Liver (tissue), 3 donors: Measurements from ENCODE around the gene PRDM8.

Experiments used
- ATF3 ChIP-seq: IDR thresholded peaks from 2 replicates; pipeline ENCODE4 v1.6.1; 2016; ENCODE audit warnings: antibody characterized with exemption
- CTCF ChIP-seq: fragments of 150-350 bp; IDR thresholded peaks from 2 replicates; pipeline ENCODE4 v1.5.1; 2017; ENCODE audit warnings: improper control_type of control experiment, low read depth, low read length; ENCODE audit not compliant: missing input control
- FOXA2 ChIP-seq: IDR thresholded peaks from 2 replicates; pipeline ENCODE4 v1.6.1; 2016; ENCODE audit warnings: antibody characterized with exemption
- GABPA ChIP-seq, 2 donors: IDR thresholded peaks in 1 of 2; conservative IDR thresholded peaks in 1 of 2; 2 replicates each; pipeline ENCODE4 v1.6.1; 2016; ENCODE audit warnings: antibody characterized with exemption in 2 of 2, mild to moderate bottlenecking in 1 of 2, moderate library complexity in 1 of 2
- HNF4A ChIP-seq, 2 donors: conservative IDR thresholded peaks; 2 replicates each; pipeline ENCODE4 v1.6.1; 2016; ENCODE audit warnings: antibody characterized with exemption in 2 of 2, mild to moderate bottlenecking in 2 of 2
- HNF4G ChIP-seq: IDR thresholded peaks from 2 replicates; pipeline ENCODE4 v1.6.1; 2016; ENCODE audit warnings: antibody characterized with exemption
- JUND ChIP-seq, 2 donors: IDR thresholded peaks; 2 replicates each; pipeline ENCODE4 v1.6.1; 2016; ENCODE audit warnings: antibody characterized with exemption in 2 of 2
- MAX ChIP-seq: IDR thresholded peaks from 2 replicates; pipeline ENCODE4 v1.6.1; 2016; ENCODE audit warnings: antibody characterized with exemption
- RAD21 ChIP-seq, 2 donors: IDR thresholded peaks; 2 replicates each; pipeline ENCODE4 v1.6.1; 2016; ENCODE audit warnings: antibody characterized with exemption in 2 of 2, mild to moderate bottlenecking in 2 of 2
- REST ChIP-seq: IDR thresholded peaks from 2 replicates; pipeline ENCODE4 v1.6.1; 2016; ENCODE audit warnings: antibody characterized with exemption, mild to moderate bottlenecking
- RXRA ChIP-seq, 2 donors: IDR thresholded peaks; 2 replicates each; pipeline ENCODE4 v1.6.1; 2017 to 2018; ENCODE audit warnings: antibody characterized with exemption in 2 of 2, mild to moderate bottlenecking in 1 of 2
- SP1 ChIP-seq: IDR thresholded peaks from 2 replicates; pipeline ENCODE4 v1.6.1; 2018; ENCODE audit warnings: antibody characterized with exemption, mild to moderate bottlenecking
- donor health status: healthy.
- donor health status: healthy.

DNA sequence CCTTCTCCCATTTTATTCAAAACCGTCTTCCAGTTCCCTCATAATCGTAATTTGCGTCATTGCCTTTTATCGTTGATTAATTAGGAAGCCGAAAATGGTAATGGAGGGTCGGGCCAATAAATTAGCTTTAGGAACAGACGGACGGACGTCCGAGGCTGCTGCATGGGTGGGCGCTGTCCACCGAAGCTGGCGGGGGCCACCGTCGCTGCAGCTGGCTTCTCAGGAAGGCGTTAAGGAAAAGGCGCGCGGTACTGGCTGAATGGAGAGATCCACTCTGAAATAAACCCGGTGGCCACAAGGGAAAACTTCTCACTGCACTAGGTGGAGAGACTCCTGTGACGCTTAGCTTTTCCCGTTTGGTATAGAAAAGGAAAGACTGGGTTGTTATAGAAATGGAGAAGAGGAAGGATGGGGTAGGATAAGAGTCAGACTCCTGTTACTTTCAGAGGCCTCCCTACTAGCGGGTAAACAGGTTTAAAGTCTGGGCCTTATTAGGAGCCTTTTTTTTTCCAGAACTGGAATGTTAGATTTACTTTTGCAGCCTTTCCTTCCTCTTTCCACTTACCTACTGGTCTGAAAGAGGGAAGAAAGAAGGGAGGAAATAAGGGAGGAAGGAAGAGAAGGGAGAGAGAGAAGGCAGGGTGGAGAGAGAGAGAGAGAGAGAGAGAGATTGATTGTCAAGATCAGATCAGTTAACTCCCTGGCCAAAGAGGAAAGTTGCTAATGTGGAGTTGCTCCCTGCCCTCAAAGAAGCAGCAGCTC is 11.3 kb upstream of the PRDM8 start:
- TF ChIP-seq CTCF (no peak), HNF4G (no peak), RAD21 (IDR thresholded peaks at IDR 0.05) (no peak), HNF4A (conservative IDR thresholded peaks at IDR 0.05) (no peak), SP1 (no peak), ATF3 (no peak), GABPA (IDR thresholded peaks at IDR 0.05 in 1 of 2, conservative IDR thresholded peaks at IDR 0.05 in 1 of 2) (no peak), RXRA (IDR thresholded peaks at IDR 0.05) (no peak), JUND (IDR thresholded peaks at IDR 0.05) (no peak), MAX (no peak), FOXA2 (no peak), REST (no peak)
